MM.1S (cell line): Measurements from ENCODE around the gene TMTC4.

Experiments
- DNase-seq: peaks from one replicate; pipeline ENCODE4 v3.0.0-alpha.2; 2015
- H2AFZ ChIP-seq: fragments of 300-600 bp; sonication (generic); 2 replicates; pipeline ENCODE4 v1.6.0; 2016; ENCODE audit warnings: antibody characterized with exemption, low read length
- H3F3A ChIP-seq: fragments of 300-600 bp; sonication (generic); 2 replicates; pipeline ENCODE4 v1.6.1; 2016; ENCODE audit warnings: mild to moderate bottlenecking, antibody characterized with exemption, low read length, moderate library complexity, mixed read lengths; ENCODE audit not compliant: insufficient read depth
- H3K27ac ChIP-seq: fragments of 300-600 bp; sonication (generic); 2 replicates; pipeline ENCODE4 v1.5.1; 2016; ENCODE audit warnings: mild to moderate bottlenecking, low read length
- H3K27me3 ChIP-seq: fragments of 300-600 bp; sonication (generic); replicated peaks from 2 replicates; pipeline ENCODE4 v1.6.0; 2016; ENCODE audit warnings: low read length; ENCODE audit not compliant: insufficient read depth
- H3K36me3 ChIP-seq: fragments of 300-600 bp; sonication (generic); replicated peaks from 2 replicates; pipeline ENCODE4 v1.6.1; 2016; ENCODE audit warnings: mild to moderate bottlenecking, low read length, mixed read lengths; ENCODE audit not compliant: insufficient read depth
- H3K4me1 ChIP-seq: fragments of 300-600 bp; sonication (generic); 2 replicates; pipeline ENCODE4 v1.6.1; 2016; ENCODE audit warnings: low read length, mixed read lengths
- H3K4me2 ChIP-seq: fragments of 300-600 bp; sonication (generic); 2 replicates; pipeline ENCODE4 v1.6.0; 2016; ENCODE audit warnings: low read depth, low read length
- H3K4me3 ChIP-seq: fragments of 300-600 bp; sonication (generic); 2 replicates; pipeline ENCODE4 v1.5.1; 2016; ENCODE audit warnings: low read length, mixed read lengths
- H3K79me2 ChIP-seq: fragments of 300-600 bp; sonication (generic); 2 replicates; pipeline ENCODE4 v1.6.1; 2016; ENCODE audit warnings: mixed run types, low read length, mixed read lengths
- H3K9ac ChIP-seq: fragments of 300-600 bp; sonication (generic); 2 replicates; pipeline ENCODE4 v1.6.1; 2016; ENCODE audit warnings: low read length, mixed read lengths
- H3K9me2 ChIP-seq: fragments of 300-600 bp; sonication (generic); replicated peaks from 2 replicates; pipeline ENCODE4 v1.6.1; 2016; ENCODE audit warnings: mild to moderate bottlenecking, low read length, mixed read lengths; ENCODE audit not compliant: insufficient read depth
- H3K9me3 ChIP-seq: fragments of 300-600 bp; sonication (generic); replicated peaks from 2 replicates; pipeline ENCODE4 v1.6.1; 2016; ENCODE audit warnings: mild to moderate bottlenecking, low read length, mixed read lengths; ENCODE audit not compliant: insufficient read depth
- H4K20me1 ChIP-seq: fragments of 300-600 bp; sonication (generic); 2 replicates; pipeline ENCODE4 v1.6.1; 2016; ENCODE audit warnings: mild to moderate bottlenecking, low read length, moderate library complexity, mixed read lengths; ENCODE audit not compliant: insufficient read depth
- EZH2 ChIP-seq: fragments of 300-600 bp; sonication (generic); optimal IDR thresholded peaks from 2 replicates; pipeline ENCODE3; 2017; ENCODE audit warnings: low read depth, mild to moderate bottlenecking, antibody characterized with exemption, low read length, mixed read lengths
- EZH2phosphoT487 ChIP-seq: fragments of 300-600 bp; sonication (generic); IDR thresholded peaks from 2 replicates; pipeline ENCODE4 v1.6.1; 2018; ENCODE audit warnings: antibody characterized with exemption, low read length
- TF ChIP-seq, protein P1 (sequence below): fragments of 300-600 bp; sonication (generic); IDR thresholded peaks from 2 replicates; pipeline ENCODE4 v1.5.1; 2016; ENCODE audit warnings: antibody characterized with exemption, low read length, mixed read lengths

Gene TMTC4

DNA sequence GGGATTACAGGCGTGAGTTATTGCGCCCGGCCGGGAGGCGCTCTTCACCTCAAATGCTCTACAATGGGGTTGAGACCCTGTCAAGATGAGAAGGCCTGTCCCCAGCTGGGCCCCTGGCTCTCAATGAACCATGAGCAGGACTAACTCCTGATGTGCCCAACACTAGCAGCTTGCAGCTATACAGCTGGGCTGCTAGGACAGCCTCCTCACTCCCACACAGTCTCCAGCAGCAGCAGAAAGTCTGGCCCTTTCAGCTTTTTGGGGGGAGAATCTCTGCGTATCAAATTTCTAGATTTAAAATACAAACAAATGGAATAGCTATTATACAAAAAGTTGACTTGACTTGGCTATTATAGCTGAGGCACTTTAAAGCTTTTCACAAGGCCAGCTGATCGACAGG is 30.2 kb downstream of the TMTC4 start:
- Histone ChIP-seq H3K36me3 (no peaks in the 10 kb centered on the region; the same call in 1 of the 2 replicates), H3K27me3 (no peaks in the 10 kb centered on the region), H3K4me2 (no peak overlapping the region), H4K20me1 (no peaks in the 10 kb centered on the region), H3K9me2 (no peaks in the 10 kb centered on the region), H3K9me3 (no peaks in the 10 kb centered on the region), H3K4me3 (no peak overlapping the region), H3F3A (no peaks in the 10 kb centered on the region), H3K27ac (no peak overlapping the region), H3K9ac (no peak overlapping the region), H2AFZ (no peak overlapping the region), H3K4me1 (no peaks in the 10 kb centered on the region), H3K79me2 (no peaks in the 10 kb centered on the region)
- TF ChIP-seq, protein P1, sequence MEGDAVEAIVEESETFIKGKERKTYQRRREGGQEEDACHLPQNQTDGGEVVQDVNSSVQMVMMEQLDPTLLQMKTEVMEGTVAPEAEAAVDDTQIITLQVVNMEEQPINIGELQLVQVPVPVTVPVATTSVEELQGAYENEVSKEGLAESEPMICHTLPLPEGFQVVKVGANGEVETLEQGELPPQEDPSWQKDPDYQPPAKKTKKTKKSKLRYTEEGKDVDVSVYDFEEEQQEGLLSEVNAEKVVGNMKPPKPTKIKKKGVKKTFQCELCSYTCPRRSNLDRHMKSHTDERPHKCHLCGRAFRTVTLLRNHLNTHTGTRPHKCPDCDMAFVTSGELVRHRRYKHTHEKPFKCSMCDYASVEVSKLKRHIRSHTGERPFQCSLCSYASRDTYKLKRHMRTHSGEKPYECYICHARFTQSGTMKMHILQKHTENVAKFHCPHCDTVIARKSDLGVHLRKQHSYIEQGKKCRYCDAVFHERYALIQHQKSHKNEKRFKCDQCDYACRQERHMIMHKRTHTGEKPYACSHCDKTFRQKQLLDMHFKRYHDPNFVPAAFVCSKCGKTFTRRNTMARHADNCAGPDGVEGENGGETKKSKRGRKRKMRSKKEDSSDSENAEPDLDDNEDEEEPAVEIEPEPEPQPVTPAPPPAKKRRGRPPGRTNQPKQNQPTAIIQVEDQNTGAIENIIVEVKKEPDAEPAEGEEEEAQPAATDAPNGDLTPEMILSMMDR: no peak
- TF ChIP-seq EZH2phosphoT487 (no peak), EZH2 (no peak)
- no peak for DNase-seq

GRCh38 chr13:100637796-100638195 is 36.8 kb downstream of the TMTC4 start:
- no peaks in the 10 kb centered on the region for H3K4me1 ChIP-seq
- no peaks in the 10 kb centered on the region for H3K9me3 ChIP-seq
- no peak overlapping the region for H3K4me3 ChIP-seq
- H3K79me2 ChIP-seq: no peaks in the 10 kb centered on the region
- H3K36me3 ChIP-seq: no peaks in the 10 kb centered on the region; the same call in 1 of the 2 replicates
- no peak for TF ChIP-seq EZH2phosphoT487
- TF ChIP-seq, protein P1: no peak
- TF ChIP-seq EZH2: no peak
- no peaks in the 10 kb centered on the region for H3F3A ChIP-seq
- no peaks in the 10 kb centered on the region for H3K27me3 ChIP-seq
- H4K20me1 ChIP-seq: no peaks in the 10 kb centered on the region
- no peak overlapping the region for H3K9ac ChIP-seq
- no peak overlapping the region for H3K27ac ChIP-seq
- no peak for DNase-seq
- no peak overlapping the region for H2AFZ ChIP-seq
- no peak overlapping the region for H3K4me2 ChIP-seq
- H3K9me2 ChIP-seq: no peaks in the 10 kb centered on the region

- Histone ChIP-seq H4K20me1 (no peaks in the 10 kb centered on the region), H3K9me3 (no peaks in the 10 kb centered on the region), H2AFZ (no peak overlapping the region), H3K4me2 (no peak overlapping the region), H3F3A (no peaks in the 10 kb centered on the region), H3K9ac (no peak overlapping the region), H3K4me3 (no peak overlapping the region), H3K36me3 (no peaks in the 10 kb centered on the region; the same call in 1 of the 2 replicates), H3K27ac (no peak overlapping the region), H3K4me1 (no peaks in the 10 kb centered on the region), H3K27me3 (no peaks in the 10 kb centered on the region), H3K9me2 (no peaks in the 10 kb centered on the region), H3K79me2 (no peaks in the 10 kb centered on the region)
- DNase-seq: no peak
- TF ChIP-seq EZH2phosphoT487: no peak
- TF ChIP-seq, protein P1: no peak
- TF ChIP-seq EZH2: no peak
These were observed 37.2 kb downstream of the TMTC4 start for GRCh38 chr13:100637380-100637779.
